ENCODE measurements around the gene UBE2E2.

DNA sequence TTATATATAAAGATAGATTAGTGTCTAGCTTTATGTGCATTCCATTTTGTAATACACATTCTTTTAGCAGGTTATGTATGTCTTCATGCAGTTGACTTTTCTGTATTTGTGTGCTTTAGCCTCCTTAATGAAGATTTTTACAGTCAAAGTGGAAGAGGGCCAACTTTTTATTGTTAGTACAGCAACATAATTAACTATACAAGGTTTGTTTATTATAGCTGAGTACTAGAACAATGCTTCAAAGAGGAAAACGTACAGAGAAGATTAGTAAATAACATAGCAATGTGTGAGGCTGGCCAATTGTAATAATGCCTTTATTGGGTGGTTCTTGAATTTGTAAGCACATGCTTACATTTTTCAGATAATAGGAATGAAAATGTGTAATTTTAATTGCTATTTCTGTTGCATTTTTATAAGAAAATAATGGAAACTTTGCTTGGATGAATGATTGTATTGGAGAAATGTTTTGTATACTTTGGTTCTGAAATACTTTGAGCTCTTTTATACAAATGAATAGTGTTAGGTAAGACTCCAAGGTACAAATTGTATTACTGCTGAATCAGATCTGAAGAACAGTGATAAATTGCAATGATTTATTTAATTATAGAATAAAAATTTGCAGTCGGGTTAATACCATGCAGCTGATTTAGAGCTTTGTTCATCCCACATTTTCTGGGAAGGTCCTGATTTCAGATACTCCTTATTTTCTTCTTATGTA is 41.4 kb downstream of the UBE2E2 start:
- TF ChIP-seq, protein P1, sequence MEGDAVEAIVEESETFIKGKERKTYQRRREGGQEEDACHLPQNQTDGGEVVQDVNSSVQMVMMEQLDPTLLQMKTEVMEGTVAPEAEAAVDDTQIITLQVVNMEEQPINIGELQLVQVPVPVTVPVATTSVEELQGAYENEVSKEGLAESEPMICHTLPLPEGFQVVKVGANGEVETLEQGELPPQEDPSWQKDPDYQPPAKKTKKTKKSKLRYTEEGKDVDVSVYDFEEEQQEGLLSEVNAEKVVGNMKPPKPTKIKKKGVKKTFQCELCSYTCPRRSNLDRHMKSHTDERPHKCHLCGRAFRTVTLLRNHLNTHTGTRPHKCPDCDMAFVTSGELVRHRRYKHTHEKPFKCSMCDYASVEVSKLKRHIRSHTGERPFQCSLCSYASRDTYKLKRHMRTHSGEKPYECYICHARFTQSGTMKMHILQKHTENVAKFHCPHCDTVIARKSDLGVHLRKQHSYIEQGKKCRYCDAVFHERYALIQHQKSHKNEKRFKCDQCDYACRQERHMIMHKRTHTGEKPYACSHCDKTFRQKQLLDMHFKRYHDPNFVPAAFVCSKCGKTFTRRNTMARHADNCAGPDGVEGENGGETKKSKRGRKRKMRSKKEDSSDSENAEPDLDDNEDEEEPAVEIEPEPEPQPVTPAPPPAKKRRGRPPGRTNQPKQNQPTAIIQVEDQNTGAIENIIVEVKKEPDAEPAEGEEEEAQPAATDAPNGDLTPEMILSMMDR (optimal IDR thresholded peaks at IDR 0.05 in 1 of 3, IDR thresholded peaks at IDR 0.05 in 1 of 3, conservative IDR thresholded peaks at IDR 0.05 in 1 of 3; ENCODE audit: extremely low read depth in 1 of 3, insufficient read depth in 2 of 3, low read length in 3 of 3) = no peak
- no peak for TF ChIP-seq EZH2 (IDR thresholded peaks at IDR 0.05; ENCODE audit: low read length)

All from keratinocyte (primary cell).